ENCODE results near the gene FAM177B. TPM values are rescaled to one million over a fixed set of nuclear protein-coding genes. Genes with fewer than 3 reads are reported as not detected.
"Not testable (repeated sequence)": the region's sequence is repeated elsewhere in the genome, so short reads cannot be mapped to it uniquely, and the experiment has no call there.

Gene FAM177B
- polyA plus RNA-seq, 1 experiment = not detected

DNA sequence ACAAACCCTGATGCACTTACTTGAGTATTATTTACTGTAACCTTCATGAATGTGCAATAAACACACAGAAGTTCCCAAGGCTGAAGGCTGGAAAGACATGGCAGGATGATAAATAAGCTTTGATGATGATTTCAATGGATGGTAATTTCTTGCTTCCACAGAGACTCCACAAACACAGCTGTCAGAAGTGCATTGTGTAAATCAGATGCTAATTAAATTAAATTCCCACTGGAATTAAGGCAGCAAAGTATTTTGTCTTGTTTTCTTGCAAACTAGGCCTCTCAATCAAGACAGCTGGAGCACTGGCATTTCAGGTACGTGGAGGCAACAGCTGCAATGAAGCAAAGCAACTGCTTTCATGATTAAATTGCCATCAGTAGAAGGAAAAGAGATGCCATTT lies 24.1 kb downstream of the FAM177B start:
- TF ChIP-seq CTCF (IDR thresholded peaks at IDR 0.05; ENCODE audit: low read depth, low read length) = no peak
- no peaks in the 10 kb centered on the region for H3K9me3 ChIP-seq (ENCODE audit: control insufficient read depth, insufficient read depth, low read length)
- no peak overlapping the region for H3K27ac ChIP-seq (ENCODE audit: low read depth, low read length)
- H3K27me3 ChIP-seq (ENCODE audit: control insufficient read depth, insufficient read depth, low read length) = no peaks in the 10 kb centered on the region
- DNase-seq (ENCODE audit: low read depth, low spot score) = no peak
- no peak overlapping the region for H3K4me3 ChIP-seq (ENCODE audit: low read depth, low read length)
- POLR2A ChIA-PET = no interaction called here
- CTCF ChIA-PET = no interaction called here

GRCh38 chr1:222762178-222762577 lies 25.2 kb downstream of the FAM177B start:
- H3K27ac ChIP-seq (ENCODE audit: low read depth, low read length); H3K4me3 ChIP-seq (ENCODE audit: low read depth, low read length); H3K27me3 ChIP-seq (ENCODE audit: control insufficient read depth, insufficient read depth, low read length); DNase-seq (ENCODE audit: low read depth, low spot score); H3K9me3 ChIP-seq (ENCODE audit: control insufficient read depth, insufficient read depth, low read length); POLR2A ChIA-PET: not testable (repeated sequence)
- CTCF ChIA-PET = interaction anchor here (0.6 kb wide), 1 partner anchor 21 kb away, joined by 3 read pairs; no protein-coding TSS in a partner anchor

DNA sequence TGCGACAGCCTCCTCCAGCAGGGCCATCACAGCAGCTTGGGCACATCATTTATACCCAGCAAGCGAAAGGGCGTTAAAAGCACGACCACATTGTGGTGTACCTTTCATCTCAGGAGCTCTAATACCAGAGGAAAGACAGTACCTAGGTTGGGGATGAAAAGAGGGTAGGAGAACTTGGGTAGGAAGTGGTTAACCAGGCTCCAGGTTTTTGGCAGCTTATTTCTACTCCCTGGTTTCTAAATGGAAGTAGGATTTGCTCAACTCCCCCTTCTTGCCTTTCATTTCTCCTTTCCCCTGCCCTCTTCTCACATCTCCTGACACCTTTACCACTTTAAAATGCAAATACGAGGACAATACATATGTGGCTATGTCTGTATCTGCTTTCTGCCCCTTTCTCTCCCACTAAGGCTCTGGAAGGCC lies 30.2 kb downstream of the FAM177B start:
- no peak for TF ChIP-seq CTCF (IDR thresholded peaks at IDR 0.05; ENCODE audit: low read depth, low read length)

DNA sequence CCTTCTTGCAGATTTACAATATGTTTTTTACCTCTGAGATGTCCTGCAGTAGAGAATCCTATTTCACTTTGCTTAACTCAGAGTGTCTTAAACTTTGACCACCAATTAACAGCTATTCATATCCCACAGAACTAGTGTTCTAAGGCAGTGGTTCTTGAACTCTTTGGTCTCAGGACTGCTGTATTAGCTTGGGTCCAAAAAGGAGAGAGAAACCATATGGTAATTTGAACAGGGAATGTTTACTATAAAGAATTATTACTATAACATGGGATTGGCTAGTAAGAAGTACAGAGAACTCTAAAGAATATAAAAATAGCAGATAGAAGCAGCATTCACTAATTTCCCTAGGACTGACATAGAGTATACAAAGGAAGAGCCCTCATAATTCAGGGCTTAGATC lies 31.6 kb downstream of the FAM177B start:
- DNase-seq (ENCODE audit: low read depth, low spot score) = no peak
- peaks cover 4% of the 10 kb centered on the region; the same call in 1 of the 2 replicates for H3K9me3 ChIP-seq (ENCODE audit: control insufficient read depth, insufficient read depth, low read length)
- H3K4me3 ChIP-seq (ENCODE audit: low read depth, low read length) = no peak overlapping the region
- no peak for TF ChIP-seq CTCF (IDR thresholded peaks at IDR 0.05; ENCODE audit: low read depth, low read length)
- H3K27ac ChIP-seq (ENCODE audit: low read depth, low read length) = no peak overlapping the region
- CTCF ChIA-PET = no interaction called here
- POLR2A ChIA-PET = no interaction called here
- H3K27me3 ChIP-seq (ENCODE audit: control insufficient read depth, insufficient read depth, low read length) = peaks cover 2% of the 10 kb centered on the region

More for the DNA sequence above, 30.2 kb downstream of the FAM177B start:
- POLR2A ChIA-PET = no interaction called here
- Histone ChIP-seq H3K9me3 (ENCODE audit: control insufficient read depth, insufficient read depth, low read length) (peaks cover 4% of the 10 kb centered on the region; the same call in 1 of the 2 replicates), H3K27ac (ENCODE audit: low read depth, low read length) (no peak overlapping the region), H3K27me3 (ENCODE audit: control insufficient read depth, insufficient read depth, low read length) (peaks cover 2% of the 10 kb centered on the region), H3K4me3 (ENCODE audit: low read depth, low read length) (no peak overlapping the region)
- DNase-seq (ENCODE audit: low read depth, low spot score) = no peak
- CTCF ChIA-PET = interaction anchor here (0.9 kb wide), 1 partner anchor 320 kb away, joined by 3 read pairs; no protein-coding TSS in a partner anchor

DNA sequence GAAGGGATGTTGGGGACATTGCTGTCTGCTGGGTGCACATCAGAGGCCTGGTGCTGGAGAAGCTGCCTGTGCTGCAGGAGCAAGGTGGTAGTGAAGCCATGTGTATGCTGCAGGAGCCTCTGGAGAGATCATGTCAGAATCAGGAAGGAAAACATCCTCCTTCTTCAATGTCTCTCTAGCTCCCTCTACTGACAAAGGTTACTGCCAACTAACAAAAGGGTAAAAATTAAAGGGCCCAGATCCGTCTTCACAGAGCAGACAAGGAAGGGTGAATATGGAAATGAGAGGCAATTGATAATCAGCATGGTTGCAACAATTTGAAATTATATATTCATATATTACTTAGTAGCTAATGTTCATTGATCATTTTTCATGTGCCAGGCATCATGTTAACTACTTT lies 32.2 kb downstream of the FAM177B start:
- Histone ChIP-seq H3K27ac (ENCODE audit: low read depth, low read length) (no peak overlapping the region), H3K27me3 (ENCODE audit: control insufficient read depth, insufficient read depth, low read length) (peaks cover 2% of the 10 kb centered on the region), H3K9me3 (ENCODE audit: control insufficient read depth, insufficient read depth, low read length) (peaks cover 4% of the 10 kb centered on the region; the same call in 1 of the 2 replicates), H3K4me3 (ENCODE audit: low read depth, low read length) (no peak overlapping the region)
- ChIA-PET POLR2A (no interaction called here), CTCF (interaction anchor here (0.6 kb wide), 1 partner anchor 40 kb away, joined by 3 read pairs; no protein-coding TSS in a partner anchor)
- no peak for DNase-seq (ENCODE audit: low read depth, low spot score)
- TF ChIP-seq CTCF (IDR thresholded peaks at IDR 0.05; ENCODE audit: low read depth, low read length) = no peak
